Cardiac fibroblast (primary cell): ENCODE measurements around the gene PLP2.

ENCODE experiments used
- DNase-seq, 2 donors: peaks; one replicate each; pipeline versions ENCODE4 v3.0.0 to v3.0.0-alpha.2; 2010; ENCODE audit warnings: low read depth in 2 of 2
- H3K4me3 ChIP-seq, 2 donors: replicated peaks in 1 of 2; 1 replicate in 1 of 2; 2 replicates in 1 of 2; pipeline ENCODE4 v1.5.1; 2011; ENCODE audit warnings: low read depth in 2 of 2, low read length in 2 of 2, mild to moderate bottlenecking in 2 of 2, moderate library complexity in 1 of 2
- TF ChIP-seq, protein P1 (sequence below): IDR thresholded peaks from one replicate; pipeline ENCODE4 v1.5.1; 2011; ENCODE audit warnings: low read depth, mild to moderate bottlenecking, low read length, inconsistent platforms

PLP2 gene

DNA sequence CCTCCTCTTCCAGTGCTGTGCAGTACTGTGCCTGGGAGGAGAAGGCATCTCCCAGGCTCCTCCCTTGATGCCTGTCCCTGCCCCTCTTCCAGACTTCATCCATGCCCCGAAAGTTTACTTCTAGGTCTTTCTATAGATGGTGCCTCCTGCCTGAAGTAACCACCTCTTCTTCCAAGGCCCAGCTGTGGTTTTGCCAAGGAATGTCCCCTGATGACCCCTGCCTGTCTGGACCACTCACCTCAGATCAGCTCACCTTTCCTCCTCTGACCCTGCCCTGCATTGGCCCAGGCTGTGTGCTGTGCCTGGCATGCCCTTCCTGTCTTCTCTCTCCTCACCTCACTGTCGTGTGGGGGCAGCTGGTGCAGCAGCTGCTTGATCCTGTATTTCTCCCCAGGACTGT lies 7.7 kb downstream of the PLP2 start:
- H3K4me3 ChIP-seq: no peak overlapping the region
- TF ChIP-seq, protein P1, sequence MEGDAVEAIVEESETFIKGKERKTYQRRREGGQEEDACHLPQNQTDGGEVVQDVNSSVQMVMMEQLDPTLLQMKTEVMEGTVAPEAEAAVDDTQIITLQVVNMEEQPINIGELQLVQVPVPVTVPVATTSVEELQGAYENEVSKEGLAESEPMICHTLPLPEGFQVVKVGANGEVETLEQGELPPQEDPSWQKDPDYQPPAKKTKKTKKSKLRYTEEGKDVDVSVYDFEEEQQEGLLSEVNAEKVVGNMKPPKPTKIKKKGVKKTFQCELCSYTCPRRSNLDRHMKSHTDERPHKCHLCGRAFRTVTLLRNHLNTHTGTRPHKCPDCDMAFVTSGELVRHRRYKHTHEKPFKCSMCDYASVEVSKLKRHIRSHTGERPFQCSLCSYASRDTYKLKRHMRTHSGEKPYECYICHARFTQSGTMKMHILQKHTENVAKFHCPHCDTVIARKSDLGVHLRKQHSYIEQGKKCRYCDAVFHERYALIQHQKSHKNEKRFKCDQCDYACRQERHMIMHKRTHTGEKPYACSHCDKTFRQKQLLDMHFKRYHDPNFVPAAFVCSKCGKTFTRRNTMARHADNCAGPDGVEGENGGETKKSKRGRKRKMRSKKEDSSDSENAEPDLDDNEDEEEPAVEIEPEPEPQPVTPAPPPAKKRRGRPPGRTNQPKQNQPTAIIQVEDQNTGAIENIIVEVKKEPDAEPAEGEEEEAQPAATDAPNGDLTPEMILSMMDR: no peak
- DNase-seq: no peak

DNA sequence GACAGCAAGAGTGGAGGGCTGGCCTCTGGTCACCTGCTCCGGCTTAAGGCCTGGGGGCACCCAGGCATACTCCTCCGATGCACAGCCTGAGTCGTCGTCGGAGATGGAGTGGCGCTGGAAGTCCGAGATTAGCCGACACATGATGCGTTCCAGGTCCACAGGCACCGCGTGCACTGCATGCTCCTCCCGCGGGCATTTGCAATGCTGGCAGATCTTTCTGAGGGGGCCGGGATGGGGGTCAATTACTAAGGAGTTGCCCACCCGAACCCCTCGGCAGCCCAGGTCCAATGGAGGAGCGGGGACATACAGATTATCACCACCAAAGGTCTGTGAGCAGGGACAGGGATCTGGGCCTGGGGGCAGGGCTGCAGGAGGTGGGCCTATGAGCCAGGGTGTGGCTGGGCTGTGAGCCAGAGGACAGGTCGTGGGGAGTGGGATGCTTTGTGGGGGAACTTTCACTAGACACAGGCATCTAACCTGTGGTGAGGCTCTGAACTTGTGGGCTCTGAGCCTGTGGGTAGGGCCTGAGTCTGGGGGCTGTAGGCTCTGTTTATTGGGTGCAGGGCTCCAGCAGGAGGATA lies 12.1 kb downstream of the PLP2 start:
- DNase-seq: no peak
- TF ChIP-seq, protein P1: no peak
- H3K4me3 ChIP-seq: peak overlapping the region in 1 of 2 donors; percentile 33

DNA sequence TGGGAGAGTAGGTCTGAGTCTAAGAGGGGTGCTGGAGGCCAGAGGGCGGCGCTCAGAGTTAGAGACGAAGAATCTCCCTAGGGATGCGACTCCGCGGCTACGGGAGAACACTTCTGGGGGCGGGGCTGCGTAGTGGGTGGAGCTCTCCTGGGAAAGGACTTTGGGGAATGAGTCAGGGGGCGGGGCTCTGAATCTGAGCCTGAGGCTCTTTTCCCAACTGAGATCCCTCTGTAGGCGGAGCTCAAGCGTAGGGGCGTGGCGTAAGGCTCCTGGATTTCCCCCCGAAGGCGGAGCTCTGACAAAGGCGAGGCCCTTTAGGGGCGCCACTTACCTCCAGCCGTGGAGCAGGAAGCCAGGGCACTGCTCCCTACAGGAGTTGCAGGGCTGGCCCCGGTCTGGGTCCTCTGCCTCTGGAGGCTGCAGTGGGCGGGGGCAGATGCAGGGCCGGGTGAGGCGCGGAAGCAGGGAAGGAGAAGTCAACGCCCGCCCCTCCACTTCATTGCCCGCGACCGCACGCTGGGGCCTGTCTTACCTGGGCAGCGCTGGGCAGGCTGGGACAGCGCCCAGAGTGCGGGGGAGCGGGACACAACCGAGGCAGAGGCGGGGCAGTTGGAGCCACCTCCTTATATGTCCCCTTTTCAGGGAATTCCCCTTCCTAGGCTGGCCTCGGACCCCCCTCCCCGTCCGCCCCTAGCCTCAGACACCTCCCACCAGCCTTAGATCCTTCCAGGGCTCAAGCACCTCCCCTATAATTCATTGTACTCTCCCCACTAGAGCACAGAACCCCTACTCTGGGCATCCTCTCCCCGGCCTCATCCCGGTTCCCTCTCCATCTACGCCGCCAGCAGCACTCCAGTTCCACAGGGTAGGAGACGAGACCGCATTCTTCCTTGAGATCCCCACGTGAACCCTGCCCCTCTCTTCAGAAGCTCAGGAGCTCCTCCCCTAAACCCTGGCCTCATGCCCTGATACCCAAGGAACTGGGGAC lies 12.9 kb downstream of the PLP2 start:
- DNase-seq: peak; percentile 92 to 93
- peak overlapping the region; percentile 64 to 66 for H3K4me3 ChIP-seq
- TF ChIP-seq, protein P1: no peak

GRCh38 chrX:49186125-49187027 lies 14.7 kb downstream of the PLP2 start, which contains the start of gene PRICKLE3:
TSS of gene PRICKLE3 (minus strand) at chrX:49186373. CDS start at chrX:49186297, 76 bp downstream.
- peak within 1 kb of the TSS; percentile 64 to 66 for H3K4me3 ChIP-seq
- DNase-seq: peak; percentile 49 to 65
- TF ChIP-seq, protein P1: peak; percentile 22

- H3K4me3 ChIP-seq: no peak overlapping the region
- TF ChIP-seq, protein P1: no peak
- no peak for DNase-seq
Observed at GRCh38 chrX:49187028-49187394, 15.3 kb downstream of the PLP2 start.

DNA sequence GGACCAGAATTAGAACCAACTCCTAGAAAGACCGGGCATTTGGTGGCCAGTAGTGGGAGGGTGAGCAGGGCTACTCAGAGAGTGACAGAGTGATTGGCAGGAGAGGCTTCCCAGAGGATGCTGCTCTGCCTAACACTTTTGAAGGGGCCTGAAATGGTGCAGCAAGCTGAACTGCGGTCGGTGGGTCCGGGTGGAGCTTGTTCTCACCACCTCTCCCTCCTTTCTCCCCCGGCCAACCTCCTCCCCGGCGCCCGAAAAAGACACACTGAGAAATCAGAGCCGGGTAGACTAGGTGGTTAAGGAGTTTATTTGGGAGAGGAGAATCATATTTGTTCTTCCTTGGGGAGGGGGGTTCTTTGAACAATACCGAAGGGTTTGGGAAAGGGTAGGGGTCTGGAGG lies 15.8 kb downstream of the PLP2 start:
- TF ChIP-seq, protein P1: no peak
- no peak for DNase-seq
- H3K4me3 ChIP-seq: no peak overlapping the region
